ENCODE data around the gene ASGR2. TPM values are rescaled to one million over a fixed set of nuclear protein-coding genes. Genes with fewer than 3 reads are reported as not detected.

Gene ASGR2
- total RNA-seq, 1 experiment from 2014 or later = not detected

DNA sequence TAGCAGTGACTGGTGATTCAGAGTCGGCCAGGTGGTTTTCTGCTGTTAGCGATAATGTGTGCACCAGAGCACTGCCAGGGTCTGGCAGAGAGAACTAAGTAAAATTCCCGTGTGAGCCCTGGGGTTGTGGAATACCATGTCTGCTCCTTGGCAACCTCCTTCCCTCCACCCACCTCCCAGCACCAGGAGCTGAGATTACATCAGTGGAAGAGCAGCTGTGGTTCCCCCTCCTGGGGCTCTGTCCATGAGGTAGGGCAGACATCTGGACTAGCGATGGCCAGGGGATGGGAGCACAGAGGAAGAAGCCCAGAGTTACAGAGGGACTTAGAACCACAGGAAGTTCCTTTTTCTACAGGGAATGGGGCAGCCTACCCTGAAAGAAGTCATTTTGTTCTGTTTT is 50.4 kb downstream of the ASGR2 start:
- Mint-ChIP-seq H3K9me3 (ENCODE audit: low read depth, unreplicated experiment) (peaks cover 7% of the 10 kb centered on the region), H3K27me3 (ENCODE audit: unreplicated experiment) (peaks cover 19% of the 10 kb centered on the region)

GRCh38 chr17:7063518-7064094 is 51.0 kb downstream of the ASGR2 start:
- BruUV-seq (replicated peaks) = no TSS peak
- Mint-ChIP-seq H3K36me3 (ENCODE audit: insufficient read depth, unreplicated experiment) (peaks cover 8% of the 10 kb centered on the region), H3K4me1 (ENCODE audit: low read depth, unreplicated experiment) (peaks cover 21% of the 10 kb centered on the region), H3K4me3 (ENCODE audit: low read depth, unreplicated experiment) (no peak overlapping the region), H3K9me3 (ENCODE audit: low read depth, unreplicated experiment) (peaks cover 5% of the 10 kb centered on the region), H3K27me3 (ENCODE audit: unreplicated experiment) (peaks cover 12% of the 10 kb centered on the region), H3K27ac (ENCODE audit: unreplicated experiment) (no peak overlapping the region)
- CTCF ChIA-PET = no interaction called here
- TF ChIP-seq, protein P1, sequence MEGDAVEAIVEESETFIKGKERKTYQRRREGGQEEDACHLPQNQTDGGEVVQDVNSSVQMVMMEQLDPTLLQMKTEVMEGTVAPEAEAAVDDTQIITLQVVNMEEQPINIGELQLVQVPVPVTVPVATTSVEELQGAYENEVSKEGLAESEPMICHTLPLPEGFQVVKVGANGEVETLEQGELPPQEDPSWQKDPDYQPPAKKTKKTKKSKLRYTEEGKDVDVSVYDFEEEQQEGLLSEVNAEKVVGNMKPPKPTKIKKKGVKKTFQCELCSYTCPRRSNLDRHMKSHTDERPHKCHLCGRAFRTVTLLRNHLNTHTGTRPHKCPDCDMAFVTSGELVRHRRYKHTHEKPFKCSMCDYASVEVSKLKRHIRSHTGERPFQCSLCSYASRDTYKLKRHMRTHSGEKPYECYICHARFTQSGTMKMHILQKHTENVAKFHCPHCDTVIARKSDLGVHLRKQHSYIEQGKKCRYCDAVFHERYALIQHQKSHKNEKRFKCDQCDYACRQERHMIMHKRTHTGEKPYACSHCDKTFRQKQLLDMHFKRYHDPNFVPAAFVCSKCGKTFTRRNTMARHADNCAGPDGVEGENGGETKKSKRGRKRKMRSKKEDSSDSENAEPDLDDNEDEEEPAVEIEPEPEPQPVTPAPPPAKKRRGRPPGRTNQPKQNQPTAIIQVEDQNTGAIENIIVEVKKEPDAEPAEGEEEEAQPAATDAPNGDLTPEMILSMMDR (IDR thresholded peaks at IDR 0.05; ENCODE audit: unreplicated experiment) = no peak
- intact Hi-C loops (cut with micrococcal nuclease; ENCODE audit: unreplicated experiment) = no loop called here
- no peak for DNase-seq

More for the DNA sequence above, 50.4 kb downstream of the ASGR2 start:
- no TSS peak for BruUV-seq (replicated peaks)
- TF ChIP-seq, protein P1 (IDR thresholded peaks at IDR 0.05; ENCODE audit: unreplicated experiment) = no peak
- CTCF ChIA-PET = no interaction called here
- DNase-seq = no peak
- peaks cover 14% of the 10 kb centered on the region for H3K4me1 Mint-ChIP-seq (ENCODE audit: low read depth, unreplicated experiment)
- peaks cover 5% of the 10 kb centered on the region for H3K36me3 Mint-ChIP-seq (ENCODE audit: insufficient read depth, unreplicated experiment)
- intact Hi-C loops (cut with micrococcal nuclease; ENCODE audit: unreplicated experiment) = no loop called here
- no peak overlapping the region for H3K27ac Mint-ChIP-seq (ENCODE audit: unreplicated experiment)
- H3K4me3 Mint-ChIP-seq (ENCODE audit: low read depth, unreplicated experiment) = no peak overlapping the region

GRCh38 chr17:7060165-7060891 is 54.3 kb downstream of the ASGR2 start:
- DNase-seq = peak; percentile 75
- H3K36me3 Mint-ChIP-seq (ENCODE audit: insufficient read depth, unreplicated experiment) = peaks cover 6% of the 10 kb centered on the region
- CTCF ChIA-PET = interaction anchor here (0.6 to 1.1 kb wide), 3 partner anchors 15 to 117 kb away, joined by 3 to 8 read pairs (median 3); no protein-coding TSS in a partner anchor
- no TSS peak for BruUV-seq (replicated peaks)
- TF ChIP-seq, protein P1 (IDR thresholded peaks at IDR 0.05; ENCODE audit: unreplicated experiment) = no peak
- H3K4me3 Mint-ChIP-seq (ENCODE audit: low read depth, unreplicated experiment) = peak overlapping the region; percentile 32
- intact Hi-C loops (cut with micrococcal nuclease; ENCODE audit: unreplicated experiment) = no loop called here
- peaks cover 8% of the 10 kb centered on the region for H3K27me3 Mint-ChIP-seq (ENCODE audit: unreplicated experiment)
- H3K4me1 Mint-ChIP-seq (ENCODE audit: low read depth, unreplicated experiment) = peaks cover 23% of the 10 kb centered on the region
- H3K9me3 Mint-ChIP-seq (ENCODE audit: low read depth, unreplicated experiment) = no peaks in the 10 kb centered on the region
- peak overlapping the region; percentile 73 for H3K27ac Mint-ChIP-seq (ENCODE audit: unreplicated experiment)

- Mint-ChIP-seq H3K4me1 (ENCODE audit: low read depth, unreplicated experiment) (peaks cover 22% of the 10 kb centered on the region), H3K9me3 (ENCODE audit: low read depth, unreplicated experiment) (no peaks in the 10 kb centered on the region), H3K4me3 (ENCODE audit: low read depth, unreplicated experiment) (no peak overlapping the region), H3K27ac (ENCODE audit: unreplicated experiment) (peak overlapping the region; percentile 74), H3K36me3 (ENCODE audit: insufficient read depth, unreplicated experiment) (peaks cover 6% of the 10 kb centered on the region), H3K27me3 (ENCODE audit: unreplicated experiment) (peaks cover 8% of the 10 kb centered on the region)
- DNase-seq = no peak
- intact Hi-C loops (cut with micrococcal nuclease; ENCODE audit: unreplicated experiment) = no loop called here
- TF ChIP-seq, protein P1 (IDR thresholded peaks at IDR 0.05; ENCODE audit: unreplicated experiment) = no peak
- CTCF ChIA-PET = interaction anchor here (0.6 kb wide), 1 partner anchor 89 kb away, joined by 3 read pairs; no protein-coding TSS in a partner anchor
- BruUV-seq (replicated peaks) = no TSS peak
Measured at GRCh38 chr17:7058831-7059447, 55.7 kb downstream of the ASGR2 start.

Data from Calu3 (cell line).